Prostate gland (tissue), 2 donors: ENCODE measurements around the gene SNRPD2. TPM values are rescaled to one million over a fixed set of nuclear protein-coding genes. Genes with fewer than 3 reads are reported as not detected.

Source experiments
- DNase-seq: peaks from one replicate; pipeline ENCODE4 v3.0.0-alpha.2; 2019; ENCODE audit warnings: low spot score
- H3K27ac ChIP-seq, 2 donors: fragments of 200-600 bp; sonication (generic); 2 replicates each; pipeline ENCODE4 v1.5.1; 2017 to 2019
- H3K27me3 ChIP-seq: fragments of 200-600 bp; sonication (generic); replicated peaks from 2 replicates; pipeline ENCODE4 v1.5.1; 2019; ENCODE audit not compliant: insufficient read depth
- H3K36me3 ChIP-seq, 2 donors: fragments of 200-600 bp; sonication (generic); 1 replicate in 1 of 2; 2 replicates in 1 of 2; pipeline versions ENCODE4 v1.5.1 to v1.8.1; 2017 to 2019
- H3K4me1 ChIP-seq: fragments of 200-600 bp; sonication (generic); replicated peaks from 2 replicates; pipeline ENCODE4 v1.5.1; 2019
- H3K4me3 ChIP-seq, 2 donors: fragments of 200-600 bp; sonication (generic); 2 replicates each; pipeline ENCODE4 v1.5.1; 2017 to 2019
- H3K9me3 ChIP-seq: fragments of 200-600 bp; sonication (generic); 2 replicates; pipeline ENCODE4 v1.5.1; 2017
- POLR2A ChIP-seq: fragments of 450-650 bp; IDR thresholded peaks from one replicate; pipeline ENCODE4 v1.6.1; 2016; ENCODE audit warnings: antibody characterized with exemption, mild to moderate bottlenecking
- POLR2AphosphoS5 ChIP-seq: sonication (generic); formaldehyde crosslinking; IDR thresholded peaks from one replicate; pipeline ENCODE4 v1.6.1; 2017; ENCODE audit warnings: antibody characterized with exemption
- WGBS: methylation state at CpG from one replicate; pipeline ENCODE4 v1.1.5; 2018; 5-methylcytosine and 5-hydroxymethylcytosine counted together
- intact Hi-C: fragments of 100-400 bp; cut with DNase I; formaldehyde crosslinking; loops from one replicate; pipeline ENCODE4 v1.14.2; 2022
- total RNA-seq, 2 donors: library from RNA; depleted of rRNA; stranded (reverse); fragments of >200 nt; gene quantifications; one replicate each; pipeline ENCODE4 v1.1.0, GENCODE V29; 2016
- TF ChIP-seq, protein P1 (sequence below), 4 experiments: fragments of 200-600 bp in 2 of 4; fragments of 450-650 bp in 2 of 4; sonication (generic) in 2 of 4; IDR thresholded peaks; 1 replicate in 3 of 4; 2 replicates in 1 of 4; pipeline ENCODE4 v1.5.1; 2016 to 2019; ENCODE audit warnings: antibody characterized with exemption in 4 of 4, mild to moderate bottlenecking in 2 of 4, moderate library complexity in 2 of 4

SNRPD2 gene
- total RNA-seq, 2 donors from 2014 or later, result 132 to 240 TPM

DNA sequence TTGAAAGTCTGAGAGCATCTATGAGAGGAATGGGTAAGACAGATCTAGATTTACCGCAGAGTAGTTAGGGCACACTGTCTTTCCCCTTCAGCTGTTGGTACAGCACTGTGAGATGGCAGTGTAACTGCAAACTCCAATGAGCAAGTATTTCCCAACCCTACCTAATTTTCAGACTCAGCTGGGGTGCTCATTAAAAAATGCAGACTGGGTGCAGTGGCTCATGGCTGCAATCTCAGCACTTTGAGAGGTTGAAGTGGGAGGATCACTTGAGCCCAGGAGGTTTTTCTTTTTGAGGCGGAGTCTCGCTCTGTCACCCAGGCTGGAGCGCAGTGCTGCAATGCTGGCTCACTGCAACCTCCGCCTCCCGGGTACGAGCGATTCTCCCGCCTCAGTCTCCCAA lies 13.4 kb upstream of the SNRPD2 start:
- intact Hi-C loops, result no loop called here

DNA sequence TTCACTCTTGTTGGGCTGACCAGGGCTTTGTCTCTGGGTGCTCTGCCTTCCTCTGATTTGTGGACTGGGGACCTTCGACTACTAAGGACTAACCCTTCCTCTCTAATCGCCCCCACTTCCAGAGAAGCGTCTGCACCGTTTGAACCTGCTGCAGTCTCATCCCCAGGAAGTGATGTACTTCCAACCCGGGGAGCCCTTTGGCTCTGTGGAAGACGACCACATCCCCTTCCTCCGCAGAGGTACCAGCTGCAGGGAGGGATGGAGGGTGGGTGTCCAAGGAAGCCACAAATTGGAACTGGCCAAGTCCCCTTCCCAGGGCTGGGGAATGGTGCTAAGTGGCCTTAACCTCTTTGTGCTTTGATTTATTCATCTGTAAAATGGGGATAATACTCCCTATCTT lies 9.9 kb upstream of the SNRPD2 start:
- intact Hi-C loops, result no loop called here

More for the DNA sequence above, 13.4 kb upstream of the SNRPD2 start:
- WGBS, result 86% methylated on average over 9 of the region's 9 CpGs
- no peaks in the 10 kb centered on the region for H3K4me1 ChIP-seq
- H3K9me3 ChIP-seq, result no peaks in the 10 kb centered on the region
- H3K4me3 ChIP-seq, result no peak overlapping the region
- DNase-seq, result no peak
- no peaks in the 10 kb centered on the region for H3K27me3 ChIP-seq
- TF ChIP-seq POLR2A (no peak), POLR2AphosphoS5 (no peak)
- TF ChIP-seq, protein P1, sequence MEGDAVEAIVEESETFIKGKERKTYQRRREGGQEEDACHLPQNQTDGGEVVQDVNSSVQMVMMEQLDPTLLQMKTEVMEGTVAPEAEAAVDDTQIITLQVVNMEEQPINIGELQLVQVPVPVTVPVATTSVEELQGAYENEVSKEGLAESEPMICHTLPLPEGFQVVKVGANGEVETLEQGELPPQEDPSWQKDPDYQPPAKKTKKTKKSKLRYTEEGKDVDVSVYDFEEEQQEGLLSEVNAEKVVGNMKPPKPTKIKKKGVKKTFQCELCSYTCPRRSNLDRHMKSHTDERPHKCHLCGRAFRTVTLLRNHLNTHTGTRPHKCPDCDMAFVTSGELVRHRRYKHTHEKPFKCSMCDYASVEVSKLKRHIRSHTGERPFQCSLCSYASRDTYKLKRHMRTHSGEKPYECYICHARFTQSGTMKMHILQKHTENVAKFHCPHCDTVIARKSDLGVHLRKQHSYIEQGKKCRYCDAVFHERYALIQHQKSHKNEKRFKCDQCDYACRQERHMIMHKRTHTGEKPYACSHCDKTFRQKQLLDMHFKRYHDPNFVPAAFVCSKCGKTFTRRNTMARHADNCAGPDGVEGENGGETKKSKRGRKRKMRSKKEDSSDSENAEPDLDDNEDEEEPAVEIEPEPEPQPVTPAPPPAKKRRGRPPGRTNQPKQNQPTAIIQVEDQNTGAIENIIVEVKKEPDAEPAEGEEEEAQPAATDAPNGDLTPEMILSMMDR (IDR thresholded peaks at IDR 0.05), result no peak
- H3K36me3 ChIP-seq, result no peaks in the 10 kb centered on the region
- no peak overlapping the region for H3K27ac ChIP-seq

DNA sequence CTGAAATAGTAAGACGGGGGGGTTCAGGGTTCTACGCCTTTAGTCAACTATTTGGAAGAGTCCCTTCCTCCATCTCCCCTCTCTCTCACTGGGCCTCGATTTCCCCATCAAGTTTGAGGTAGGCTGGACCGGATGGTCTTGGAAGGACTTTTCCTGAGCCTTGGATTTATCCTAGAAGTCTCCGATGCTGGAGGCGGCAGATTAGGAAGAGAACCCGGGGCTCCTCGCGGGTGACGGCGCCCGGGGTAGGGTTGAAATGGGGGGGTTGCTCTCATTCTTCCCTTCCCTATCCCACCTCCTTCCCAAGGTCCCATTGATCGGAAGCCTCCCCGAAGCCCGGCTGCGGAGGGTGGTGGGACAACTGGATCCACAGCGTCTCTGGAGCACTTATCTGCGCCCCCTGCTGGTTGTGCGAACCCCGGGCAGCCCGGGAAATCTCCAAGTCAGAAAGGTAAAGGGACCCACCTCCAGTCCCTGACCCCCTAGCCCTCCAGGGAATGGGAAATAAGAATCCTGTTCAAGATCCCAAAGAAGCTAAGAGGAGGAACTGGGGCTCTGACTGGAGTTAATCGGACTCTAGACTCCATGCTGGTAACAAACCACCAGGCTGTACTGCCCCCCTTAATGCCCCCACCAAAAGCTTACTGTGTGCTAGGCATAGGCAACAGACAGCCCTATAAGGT lies 1.5 kb upstream of the SNRPD2 start:
- under 1% methylated on average over 21 of the region's 22 CpGs for WGBS
- TF ChIP-seq, protein P1 (IDR thresholded peaks at IDR 0.05), result peak; percentile 82 to 90 (median 86)
- TF ChIP-seq POLR2AphosphoS5, result peak; percentile 49
- TF ChIP-seq POLR2A, result no peak
- no peaks in the 10 kb centered on the region for H3K9me3 ChIP-seq
- intact Hi-C loops, result loop anchor here (2.0 to 5.0 kb wide), 2 partner anchors 24 to 74 kb away; partner anchors contain the start of gene SIX5
- DNase-seq, result peak; percentile 81
- H3K36me3 ChIP-seq, result peaks cover 0 to 3% of the 10 kb centered on the region in 2 donors
- H3K4me1 ChIP-seq, result peaks cover 3% of the 10 kb centered on the region
- peak overlapping the region; percentile 71 to 75 for H3K4me3 ChIP-seq
- peak overlapping the region; percentile 93 to 96 for H3K27ac ChIP-seq
- H3K27me3 ChIP-seq, result no peaks in the 10 kb centered on the region

More for the DNA sequence above, 9.9 kb upstream of the SNRPD2 start:
- TF ChIP-seq, protein P1 (IDR thresholded peaks at IDR 0.05), result no peak
- TF ChIP-seq POLR2AphosphoS5 (no peak), POLR2A (no peak)
- Histone ChIP-seq H3K4me1 (no peaks in the 10 kb centered on the region), H3K27me3 (no peaks in the 10 kb centered on the region), H3K4me3 (no peak overlapping the region), H3K36me3 (no peaks in the 10 kb centered on the region), H3K27ac (no peak overlapping the region), H3K9me3 (no peaks in the 10 kb centered on the region)
- WGBS, result 86% methylated on average over 7 of the region's 7 CpGs
- no peak for DNase-seq

DNA sequence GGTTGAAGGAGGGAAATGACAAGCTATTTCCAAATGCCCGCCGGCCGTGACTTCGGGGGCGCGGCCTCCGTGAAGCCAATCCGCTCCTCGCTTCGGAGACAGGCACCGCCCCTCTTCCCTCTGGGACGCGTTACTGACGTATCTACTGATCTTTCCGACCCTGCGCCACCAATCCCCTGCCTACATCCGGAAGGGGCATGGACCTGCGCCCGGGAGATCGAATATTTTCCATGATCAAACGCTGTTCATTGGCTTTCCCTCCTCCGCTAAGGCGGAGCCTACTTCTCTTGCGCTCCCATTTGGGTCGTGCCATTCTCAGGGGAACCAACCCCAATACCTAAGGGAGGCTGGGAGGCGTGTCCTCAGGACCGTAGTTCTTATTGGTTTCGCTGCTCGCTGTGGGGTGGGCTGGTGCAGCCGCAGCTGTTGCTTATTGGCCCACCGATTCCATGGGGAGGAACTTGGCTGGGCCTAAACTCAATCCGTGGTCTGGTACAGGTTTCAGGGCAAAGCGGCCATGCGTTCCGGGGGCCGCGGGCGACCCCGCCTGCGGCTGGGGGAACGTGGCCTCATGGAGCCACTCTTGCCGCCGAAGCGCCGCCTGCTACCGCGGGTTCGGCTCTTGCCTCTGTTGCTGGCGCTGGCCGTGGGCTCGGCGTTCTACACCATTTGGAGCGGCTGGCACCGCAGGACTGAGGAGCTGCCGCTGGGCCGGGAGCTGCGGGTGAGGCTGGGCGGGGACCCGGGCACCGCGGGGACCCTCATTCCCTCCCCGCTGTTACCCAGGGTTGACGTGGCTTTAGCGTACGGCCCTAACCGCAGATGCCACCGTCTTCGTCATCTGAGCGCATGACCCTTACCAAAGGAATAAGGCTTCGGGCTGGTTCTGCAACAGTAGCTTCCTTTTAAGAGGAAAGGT lies 693 bp upstream of the SNRPD2 start, which contains the start of gene QPCTL:
Gene QPCTL (plus strand): TSS at position 480 of the 919 bp plus-strand sequence. CDS start 38 bp downstream, at position 518.
- peak; percentile 75 for TF ChIP-seq POLR2A
- peak; percentile 98 for TF ChIP-seq POLR2AphosphoS5
- TF ChIP-seq, protein P1 (IDR thresholded peaks at IDR 0.05), result peak in 1 of 4 experiments; percentile 15
- peaks cover 3% of the 10 kb centered on the region for H3K4me1 ChIP-seq
- H3K9me3 ChIP-seq, result no peaks in the 10 kb centered on the region
- H3K36me3 ChIP-seq, result peaks cover 0 to 11% of the 10 kb centered on the region in 2 donors
- H3K27me3 ChIP-seq, result no peaks in the 10 kb centered on the region
- DNase-seq, result peak; percentile 99
- 2% methylated on average over 67 of the region's 70 CpGs for WGBS
- H3K4me3 ChIP-seq, result peak within 1 kb of the TSS; percentile 71 to 75
- H3K27ac ChIP-seq, result peak within 1 kb of the TSS; percentile 93 to 96
- intact Hi-C loops, result loop anchor here (2.0 to 5.0 kb wide), 2 partner anchors 24 to 75 kb away; partner anchors contain the start of gene SIX5
